Measurements from ENCODE around the gene ACOT12. TPM values are rescaled to one million over a fixed set of nuclear protein-coding genes. Genes with fewer than 3 reads are reported as not detected.

The ACOT12 gene
- polyA plus RNA-seq, 1 donor (not counting 4 experiments of a cell fraction or from before 2014, with no cell fraction given): not detected

GRCh38 chr5:81418606-81419005 lies 24.7 kb upstream of the ACOT12 start:
- Histone ChIP-seq H3K4me2 (ENCODE audit: control insufficient read depth, extremely low read depth, insufficient read depth, low read depth, low read length) (no peak overlapping the region), H3K9ac (ENCODE audit: control insufficient read depth, extremely low read depth, insufficient read depth, low read length) (no peak overlapping the region), H3K27me3 (ENCODE audit: control insufficient read depth, extremely low read depth, insufficient read depth, low read length) (no peaks in the 10 kb centered on the region), H3K79me2 (ENCODE audit: control insufficient read depth, insufficient read depth, low read length) (no peaks in the 10 kb centered on the region), H3K4me1 (ENCODE audit: control insufficient read depth, extremely low read depth, insufficient read depth, low read length) (peaks cover 44% of the 10 kb centered on the region), H3K4me3 (ENCODE audit: control insufficient read depth in 2 of 3, extremely low read depth in 1 of 3, insufficient read depth in 2 of 3, low read depth in 1 of 3, low read length in 3 of 3) (no peak overlapping the region), H3K9me1 (ENCODE audit: control insufficient read depth, extremely low read depth, insufficient read depth, low read length) (no peaks in the 10 kb centered on the region), H4K20me1 (ENCODE audit: control insufficient read depth, extremely low read depth, insufficient read depth, low read length) (no peaks in the 10 kb centered on the region), H3K9me3 (ENCODE audit: control insufficient read depth, low read depth, low read length) (no peaks in the 10 kb centered on the region), H2AFZ (ENCODE audit: control insufficient read depth, low read length) (no peak overlapping the region), H3K27ac (ENCODE audit: control insufficient read depth, insufficient read depth, low read length) (peak overlapping the region; percentile 78), H3K36me3 (ENCODE audit: control insufficient read depth in 2 of 2, extremely low read depth in 1 of 2, insufficient read depth in 2 of 2, low read length in 2 of 2) (no peaks in the 10 kb centered on the region)
- TF ChIP-seq CTCF (optimal IDR thresholded peaks at IDR 0.05 in 1 of 3, IDR thresholded peaks at IDR 0.05 in 1 of 3, conservative IDR thresholded peaks at IDR 0.05 in 1 of 3; ENCODE audit: extremely low read depth in 1 of 3, insufficient read depth in 2 of 3, low read length in 3 of 3) (no peak), EZH2 (IDR thresholded peaks at IDR 0.05; ENCODE audit: low read length) (no peak)
- FAIRE-seq (no peak), DNase-seq (ENCODE audit: low read depth, low spot score) (no peak)
- dilution Hi-C loops (cut with MboI; ENCODE audit: extremely low pct_ligation_motif_present, low sequenced_read_pairs): no loop called here

- H3K79me2 ChIP-seq (ENCODE audit: control insufficient read depth, insufficient read depth, low read length): no peaks in the 10 kb centered on the region
- no peaks in the 10 kb centered on the region for H3K27me3 ChIP-seq (ENCODE audit: control insufficient read depth, extremely low read depth, insufficient read depth, low read length)
- H3K9ac ChIP-seq (ENCODE audit: control insufficient read depth, extremely low read depth, insufficient read depth, low read length): no peak overlapping the region
- H2AFZ ChIP-seq (ENCODE audit: control insufficient read depth, low read length): no peak overlapping the region
- peak overlapping the region; percentile 45 for H3K27ac ChIP-seq (ENCODE audit: control insufficient read depth, insufficient read depth, low read length)
- no peak overlapping the region for H3K4me2 ChIP-seq (ENCODE audit: control insufficient read depth, extremely low read depth, insufficient read depth, low read depth, low read length)
- peaks cover 44% of the 10 kb centered on the region for H3K4me1 ChIP-seq (ENCODE audit: control insufficient read depth, extremely low read depth, insufficient read depth, low read length)
- no peaks in the 10 kb centered on the region for H3K36me3 ChIP-seq (ENCODE audit: control insufficient read depth in 2 of 2, extremely low read depth in 1 of 2, insufficient read depth in 2 of 2, low read length in 2 of 2)
- dilution Hi-C loops (cut with MboI; ENCODE audit: extremely low pct_ligation_motif_present, low sequenced_read_pairs): no loop called here
- DNase-seq (ENCODE audit: low read depth, low spot score): no peak
- peak; percentile 85 for FAIRE-seq
- TF ChIP-seq EZH2 (IDR thresholded peaks at IDR 0.05; ENCODE audit: low read length) (no peak), CTCF (optimal IDR thresholded peaks at IDR 0.05 in 1 of 3, IDR thresholded peaks at IDR 0.05 in 1 of 3, conservative IDR thresholded peaks at IDR 0.05 in 1 of 3; ENCODE audit: extremely low read depth in 1 of 3, insufficient read depth in 2 of 3, low read length in 3 of 3) (no peak)
- H3K9me1 ChIP-seq (ENCODE audit: control insufficient read depth, extremely low read depth, insufficient read depth, low read length): no peaks in the 10 kb centered on the region
- no peaks in the 10 kb centered on the region for H4K20me1 ChIP-seq (ENCODE audit: control insufficient read depth, extremely low read depth, insufficient read depth, low read length)
- H3K9me3 ChIP-seq (ENCODE audit: control insufficient read depth, low read depth, low read length): no peaks in the 10 kb centered on the region
- H3K4me3 ChIP-seq (ENCODE audit: control insufficient read depth in 2 of 3, extremely low read depth in 1 of 3, insufficient read depth in 2 of 3, low read depth in 1 of 3, low read length in 3 of 3): no peak overlapping the region
Measured at GRCh38 chr5:81417052-81417451, 23.1 kb upstream of the ACOT12 start.

Measured in keratinocyte (primary cell).